ENCODE data around the gene MAPRE2.
"Not testable (repeated sequence)": the region's sequence is repeated elsewhere in the genome, so short reads cannot be mapped to it uniquely, and the experiment has no call there.

Gene MAPRE2

DNA sequence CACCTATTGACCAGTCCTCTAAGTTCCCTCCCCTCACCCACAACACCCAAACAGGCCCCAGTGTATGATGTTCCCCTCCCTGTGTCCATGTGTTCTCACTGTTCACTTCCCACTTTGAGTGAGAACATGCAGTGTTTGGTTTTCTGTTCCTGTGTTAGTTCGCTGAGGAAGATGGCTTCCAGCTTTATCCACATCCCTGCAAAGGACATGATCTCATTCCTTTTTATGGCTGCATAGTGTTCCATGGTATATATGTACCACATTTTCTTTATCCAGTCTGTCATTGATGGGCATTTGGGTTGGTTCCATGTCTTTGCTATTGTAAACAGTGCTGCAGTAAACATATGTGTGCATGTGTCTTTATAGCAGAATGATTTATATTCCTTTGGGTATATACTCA is 66.9 kb downstream of the MAPRE2 start:
- not testable (repeated sequence) for H3K4me3 Mint-ChIP-seq, H3K9me3 Mint-ChIP-seq, H3K27me3 Mint-ChIP-seq
- Mint-ChIP-seq H3K36me3 (ENCODE audit: low read depth) (peaks cover 49% of the 10 kb centered on the region), H3K27ac (peak overlapping the region; percentile 68), H3K4me1 (ENCODE audit: low read depth) (peaks cover 51% of the 10 kb centered on the region)

DNA sequence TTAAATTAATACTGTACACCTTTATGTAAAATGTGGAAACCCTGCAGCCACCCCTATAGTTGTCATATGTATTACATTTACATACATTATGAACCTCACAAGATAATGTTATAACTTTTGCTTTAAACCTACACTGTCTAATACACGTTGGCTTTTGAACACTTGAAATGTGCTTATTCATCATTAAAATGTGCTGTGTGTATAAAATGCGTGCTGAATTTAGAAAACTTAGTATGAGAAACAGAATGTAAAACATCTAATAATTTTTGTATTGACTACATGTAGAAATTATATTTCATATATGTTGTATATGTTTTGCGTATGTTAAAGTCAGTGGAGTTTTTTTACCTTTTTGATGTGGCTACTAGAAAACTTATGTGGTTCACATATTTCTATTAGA is 68.8 kb downstream of the MAPRE2 start:
- H3K27me3 Mint-ChIP-seq = no peaks in the 10 kb centered on the region
- peaks cover 51% of the 10 kb centered on the region for H3K36me3 Mint-ChIP-seq (ENCODE audit: low read depth)
- peaks cover 59% of the 10 kb centered on the region for H3K4me1 Mint-ChIP-seq (ENCODE audit: low read depth)
- H3K9me3 Mint-ChIP-seq = no peaks in the 10 kb centered on the region
- H3K4me3 Mint-ChIP-seq = no peak overlapping the region
- H3K27ac Mint-ChIP-seq = no peak overlapping the region

DNA sequence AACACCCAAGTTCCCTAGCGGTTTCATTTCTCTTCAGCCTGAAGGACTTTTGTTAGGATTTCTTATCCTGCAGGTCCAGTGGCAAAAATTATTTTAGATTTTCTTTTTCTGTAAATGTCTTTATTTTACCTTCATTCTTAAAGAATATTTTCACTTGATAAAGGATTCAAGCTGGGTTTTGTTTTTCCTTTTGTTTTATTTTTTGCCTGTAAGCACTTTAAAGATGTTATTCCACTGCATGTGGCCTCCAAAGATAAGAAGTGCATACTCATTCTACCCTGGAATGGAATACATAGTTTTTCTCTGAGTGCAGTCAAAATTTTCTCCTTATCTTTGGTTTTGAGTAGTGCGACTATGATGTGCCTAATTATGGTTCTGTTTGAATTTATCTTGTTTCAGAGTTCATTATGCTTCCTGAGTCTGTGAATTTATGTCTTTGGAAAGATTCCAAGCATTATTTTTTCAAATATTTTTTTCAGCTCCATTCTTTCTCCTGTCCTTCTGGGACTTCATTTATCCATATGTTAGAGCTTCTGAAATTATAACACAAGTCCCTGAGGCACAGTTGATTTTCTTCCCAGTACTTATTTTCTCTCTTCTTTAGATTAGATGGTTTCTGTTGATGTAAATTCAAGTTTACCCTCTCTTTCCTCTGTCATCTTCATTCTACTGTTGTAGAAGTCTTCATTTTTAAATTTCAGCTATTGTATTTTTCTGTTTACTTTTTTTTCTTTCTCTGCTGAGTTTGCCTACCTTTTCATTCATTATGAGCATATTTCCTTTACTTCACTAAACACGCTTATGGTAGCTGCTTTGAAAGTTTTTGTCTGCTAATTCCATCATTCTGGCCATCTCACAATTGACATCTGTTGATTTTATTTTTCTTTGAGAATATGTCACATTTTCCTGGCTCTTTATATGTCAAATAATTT is 69.6 kb downstream of the MAPRE2 start:
- Mint-ChIP-seq H3K4me1 (ENCODE audit: low read depth) (peaks cover 59% of the 10 kb centered on the region), H3K4me3 (no peak overlapping the region), H3K36me3 (ENCODE audit: low read depth) (peaks cover 55% of the 10 kb centered on the region), H3K27ac (no peak overlapping the region), H3K9me3 (no peaks in the 10 kb centered on the region), H3K27me3 (no peaks in the 10 kb centered on the region)

DNA sequence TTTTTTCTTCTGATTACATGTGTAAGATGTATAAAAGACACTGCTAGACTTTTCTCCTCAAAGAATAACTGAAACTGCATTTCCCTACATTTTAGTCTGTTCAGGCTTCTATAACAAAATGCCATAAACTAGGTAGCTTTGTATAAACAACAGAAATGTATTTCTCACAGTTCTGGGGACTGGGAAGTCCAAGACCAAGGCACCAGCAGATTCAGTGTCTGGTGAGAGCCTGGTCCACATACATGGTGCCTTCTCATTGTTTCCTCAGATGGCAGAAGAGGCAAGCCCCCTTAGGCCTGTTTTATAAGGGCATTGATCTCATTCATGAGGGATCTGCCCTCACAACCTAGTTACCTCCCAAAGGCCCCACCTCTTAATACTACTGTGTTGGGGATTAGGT is 71.5 kb downstream of the MAPRE2 start:
- H3K27me3 Mint-ChIP-seq = no peaks in the 10 kb centered on the region
- no peaks in the 10 kb centered on the region for H3K9me3 Mint-ChIP-seq
- H3K36me3 Mint-ChIP-seq (ENCODE audit: low read depth) = peaks cover 58% of the 10 kb centered on the region
- peaks cover 72% of the 10 kb centered on the region for H3K4me1 Mint-ChIP-seq (ENCODE audit: low read depth)
- no peak overlapping the region for H3K27ac Mint-ChIP-seq
- H3K4me3 Mint-ChIP-seq = no peak overlapping the region

DNA sequence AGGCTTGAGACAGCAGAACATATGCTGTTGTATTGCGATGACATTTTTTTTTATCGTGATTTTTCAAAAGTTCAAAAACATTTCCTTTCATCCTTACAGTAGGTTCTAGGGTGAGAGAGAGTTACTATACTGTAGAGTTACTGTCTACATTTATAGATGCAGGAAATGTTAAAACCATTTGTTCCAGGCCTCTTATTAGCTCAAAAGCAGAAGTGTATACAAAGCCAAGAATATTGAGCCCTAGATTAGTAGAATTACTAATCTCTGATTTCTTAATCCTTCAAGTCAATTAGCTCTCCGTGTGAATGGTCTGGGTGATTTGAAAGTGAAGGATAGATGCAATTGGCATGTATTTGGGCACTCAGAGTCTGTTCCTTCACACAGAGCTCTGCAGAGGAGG is 73.1 kb downstream of the MAPRE2 start:
- Mint-ChIP-seq H3K27me3 (no peaks in the 10 kb centered on the region), H3K4me1 (ENCODE audit: low read depth) (peaks cover 72% of the 10 kb centered on the region), H3K4me3 (no peak overlapping the region), H3K36me3 (ENCODE audit: low read depth) (peaks cover 42% of the 10 kb centered on the region), H3K27ac (peak overlapping the region; percentile 24), H3K9me3 (no peaks in the 10 kb centered on the region)

DNA sequence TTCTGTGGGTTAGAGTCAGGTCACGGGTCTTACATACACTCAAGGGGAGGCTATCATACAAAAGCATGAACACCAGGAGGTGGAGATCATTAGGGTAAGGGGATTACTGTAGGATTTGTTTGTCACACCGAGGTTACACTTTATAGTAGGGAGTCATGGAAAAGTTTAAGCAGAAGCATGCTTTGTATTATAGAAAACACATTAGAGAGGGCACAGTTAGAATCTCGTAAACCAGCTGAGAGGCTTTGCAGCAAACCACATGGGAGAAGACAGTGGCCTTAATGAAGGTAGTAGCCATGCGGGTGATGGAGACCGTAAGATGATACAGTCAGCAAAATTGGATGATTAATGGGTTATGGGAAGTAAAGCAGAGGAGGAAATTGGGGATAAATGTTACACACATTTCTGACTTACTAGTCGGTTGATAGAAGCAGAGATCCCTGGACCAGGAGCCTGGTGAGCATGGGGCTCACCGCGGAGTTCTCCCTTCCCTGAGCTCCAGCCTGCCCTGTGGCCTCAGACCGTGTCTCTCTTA is 75.6 kb downstream of the MAPRE2 start:
- Mint-ChIP-seq H3K27ac (peak overlapping the region; percentile 74), H3K27me3 (no peaks in the 10 kb centered on the region), H3K9me3 (no peaks in the 10 kb centered on the region), H3K4me1 (ENCODE audit: low read depth) (peaks cover 69% of the 10 kb centered on the region), H3K4me3 (no peak overlapping the region), H3K36me3 (ENCODE audit: low read depth) (peaks cover 34% of the 10 kb centered on the region)

DNA sequence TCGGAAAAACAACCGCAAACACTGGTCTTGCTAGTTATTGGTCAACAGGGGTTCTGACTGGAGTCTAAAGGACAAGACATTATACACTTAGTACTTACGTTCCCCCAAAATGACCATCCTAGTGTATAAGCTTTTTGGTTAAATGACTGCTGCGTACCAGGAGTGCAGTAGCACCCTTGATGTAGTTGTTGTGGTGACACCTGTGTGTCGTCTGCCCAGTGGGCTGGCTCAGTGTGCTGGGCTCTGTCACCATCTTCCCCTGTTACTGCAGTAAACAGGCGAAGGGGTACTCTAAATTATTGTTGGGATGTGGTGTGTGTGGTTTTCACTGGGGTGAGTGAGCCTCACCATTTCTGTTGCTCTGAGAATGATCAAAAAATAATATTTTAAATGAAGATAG is 76.2 kb downstream of the MAPRE2 start:
- H3K9me3 Mint-ChIP-seq = no peaks in the 10 kb centered on the region
- H3K27ac Mint-ChIP-seq = peak overlapping the region; percentile 51
- H3K27me3 Mint-ChIP-seq = no peaks in the 10 kb centered on the region
- peaks cover 72% of the 10 kb centered on the region for H3K4me1 Mint-ChIP-seq (ENCODE audit: low read depth)
- no peak overlapping the region for H3K4me3 Mint-ChIP-seq
- peaks cover 32% of the 10 kb centered on the region for H3K36me3 Mint-ChIP-seq (ENCODE audit: low read depth)

DNA sequence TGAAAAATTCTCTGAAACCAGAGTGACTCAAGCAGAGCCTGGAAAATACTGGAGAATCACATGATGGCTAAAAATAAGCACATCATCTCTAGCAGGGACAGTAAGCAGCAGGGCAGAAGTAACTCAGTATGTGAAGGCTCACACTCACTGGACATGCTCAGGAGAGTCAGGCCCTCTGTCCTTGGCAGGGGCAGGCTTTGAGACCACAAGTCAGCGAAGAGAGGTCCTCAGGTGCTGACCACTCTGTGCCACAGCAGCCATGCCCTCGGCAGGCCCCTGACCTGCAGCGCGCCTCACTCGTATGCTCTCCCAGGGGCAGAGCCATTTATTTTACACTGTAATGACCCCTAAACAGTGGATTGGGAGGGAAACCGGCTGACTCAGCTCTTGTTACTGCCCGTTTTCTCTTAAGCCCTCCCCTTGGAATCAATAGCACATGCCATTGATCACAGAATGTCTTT is 76.8 kb downstream of the MAPRE2 start:
- Mint-ChIP-seq H3K27me3 (no peaks in the 10 kb centered on the region), H3K9me3 (no peaks in the 10 kb centered on the region), H3K4me3 (no peak overlapping the region), H3K27ac (no peak overlapping the region), H3K36me3 (ENCODE audit: low read depth) (peaks cover 30% of the 10 kb centered on the region), H3K4me1 (ENCODE audit: low read depth) (peaks cover 74% of the 10 kb centered on the region)

DNA sequence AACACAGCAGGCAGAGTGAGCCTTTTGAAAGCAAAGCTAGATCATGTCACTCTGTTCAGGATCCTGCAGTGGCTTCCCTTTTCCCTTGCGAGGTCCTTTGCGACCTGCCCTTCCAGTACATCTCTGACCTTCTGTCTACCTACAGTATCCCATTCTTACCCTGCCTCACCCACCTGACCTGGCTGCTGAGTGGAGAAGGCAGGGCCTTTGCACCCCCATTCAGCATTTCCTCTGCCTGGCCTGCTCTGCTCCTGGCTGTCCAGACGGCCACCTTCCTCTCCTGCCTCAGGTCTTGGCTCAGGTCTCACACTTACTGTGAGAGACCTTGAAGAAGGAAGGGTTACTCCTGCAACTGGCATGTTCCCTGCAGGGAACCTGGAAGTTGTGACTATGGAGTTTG is 77.4 kb downstream of the MAPRE2 start:
- H3K27me3 Mint-ChIP-seq = no peaks in the 10 kb centered on the region
- peaks cover 33% of the 10 kb centered on the region for H3K36me3 Mint-ChIP-seq (ENCODE audit: low read depth)
- no peak overlapping the region for H3K4me3 Mint-ChIP-seq
- no peak overlapping the region for H3K27ac Mint-ChIP-seq
- H3K4me1 Mint-ChIP-seq (ENCODE audit: low read depth) = peaks cover 76% of the 10 kb centered on the region
- H3K9me3 Mint-ChIP-seq = no peaks in the 10 kb centered on the region

DNA sequence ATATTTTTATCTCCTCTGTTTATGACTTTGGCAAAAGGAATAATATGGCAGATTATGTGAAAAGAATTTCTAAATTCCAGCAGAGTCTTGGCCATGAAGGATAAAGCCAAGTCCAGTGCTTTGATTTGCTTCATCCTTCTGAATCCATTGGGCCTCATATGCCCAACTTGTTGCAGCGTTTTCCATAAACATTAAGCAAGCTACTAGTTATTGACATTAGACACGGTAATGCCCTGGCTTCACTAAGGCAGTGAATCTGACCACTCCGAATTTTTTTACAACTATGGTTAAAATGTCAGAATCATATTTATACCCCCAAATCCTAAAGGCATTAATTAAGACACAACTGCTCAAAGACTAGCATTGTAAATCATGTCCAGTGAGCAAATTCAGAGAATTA is 79.8 kb downstream of the MAPRE2 start:
- Mint-ChIP-seq H3K9me3 (no peaks in the 10 kb centered on the region), H3K4me1 (ENCODE audit: low read depth) (peaks cover 79% of the 10 kb centered on the region), H3K27ac (no peak overlapping the region), H3K36me3 (ENCODE audit: low read depth) (peaks cover 31% of the 10 kb centered on the region), H3K4me3 (no peak overlapping the region), H3K27me3 (no peaks in the 10 kb centered on the region)

DNA sequence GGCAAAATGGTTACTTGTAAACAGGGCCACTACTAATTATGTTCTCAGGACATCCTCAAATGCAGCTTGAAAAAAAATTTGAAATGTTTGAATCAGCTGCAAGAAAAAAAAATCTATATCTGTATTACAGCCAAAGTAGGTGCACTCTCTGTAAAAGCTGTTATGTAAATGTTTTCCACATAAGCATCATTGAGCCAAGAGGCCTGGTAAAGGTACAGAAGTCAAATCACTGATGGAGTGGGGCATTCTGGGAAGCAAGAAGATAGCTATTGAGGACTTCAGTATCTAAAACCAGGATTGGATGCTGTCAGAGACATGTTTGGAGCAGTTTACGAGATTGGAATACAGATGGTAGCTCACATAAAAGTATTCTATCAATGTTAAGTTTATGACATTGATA is 80.3 kb downstream of the MAPRE2 start:
- H3K27ac Mint-ChIP-seq = no peak overlapping the region
- peaks cover 74% of the 10 kb centered on the region for H3K4me1 Mint-ChIP-seq (ENCODE audit: low read depth)

DNA sequence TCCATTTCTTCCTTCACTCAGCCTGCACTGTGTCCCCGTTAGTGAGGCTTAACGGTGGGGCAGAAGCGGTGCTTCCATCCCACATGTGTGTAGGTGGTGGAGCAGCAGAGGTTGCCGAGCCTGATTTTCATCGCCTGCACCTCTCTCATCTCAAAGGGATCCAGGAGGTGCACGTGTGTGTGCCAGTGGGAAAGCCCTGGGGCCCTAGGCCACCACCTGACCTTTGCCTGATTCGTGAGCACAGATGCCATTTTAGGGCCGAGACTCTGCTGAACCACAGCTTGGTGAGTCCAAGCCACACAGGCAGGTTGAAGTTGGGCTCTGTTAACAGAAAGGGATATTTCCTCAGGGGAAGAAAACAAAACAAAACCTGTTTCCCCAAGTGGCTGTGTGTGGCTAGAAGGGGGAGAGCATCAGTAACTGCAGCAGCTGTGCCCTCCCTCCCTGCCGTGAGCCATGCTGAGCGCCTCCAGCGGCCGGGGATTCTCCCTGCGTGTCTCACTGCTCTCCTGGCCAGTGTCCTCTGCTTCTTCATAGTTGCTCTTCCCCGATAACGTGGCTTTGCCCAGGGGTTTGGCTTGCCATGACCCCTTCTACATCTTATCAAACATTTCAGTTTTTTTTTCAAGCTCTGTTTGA is 81.5 kb downstream of the MAPRE2 start:
- H3K9me3 Mint-ChIP-seq = no peaks in the 10 kb centered on the region
- peak overlapping the region; percentile 81 for H3K27ac Mint-ChIP-seq
- H3K4me3 Mint-ChIP-seq = peak overlapping the region; percentile 46
- H3K4me1 Mint-ChIP-seq (ENCODE audit: low read depth) = peaks cover 62% of the 10 kb centered on the region
- H3K27me3 Mint-ChIP-seq = no peaks in the 10 kb centered on the region
- H3K36me3 Mint-ChIP-seq (ENCODE audit: low read depth) = peaks cover 31% of the 10 kb centered on the region

More for the DNA sequence above, 80.3 kb downstream of the MAPRE2 start:
- peaks cover 26% of the 10 kb centered on the region for H3K36me3 Mint-ChIP-seq (ENCODE audit: low read depth)
- no peak overlapping the region for H3K4me3 Mint-ChIP-seq
- no peaks in the 10 kb centered on the region for H3K27me3 Mint-ChIP-seq
- no peaks in the 10 kb centered on the region for H3K9me3 Mint-ChIP-seq

DNA sequence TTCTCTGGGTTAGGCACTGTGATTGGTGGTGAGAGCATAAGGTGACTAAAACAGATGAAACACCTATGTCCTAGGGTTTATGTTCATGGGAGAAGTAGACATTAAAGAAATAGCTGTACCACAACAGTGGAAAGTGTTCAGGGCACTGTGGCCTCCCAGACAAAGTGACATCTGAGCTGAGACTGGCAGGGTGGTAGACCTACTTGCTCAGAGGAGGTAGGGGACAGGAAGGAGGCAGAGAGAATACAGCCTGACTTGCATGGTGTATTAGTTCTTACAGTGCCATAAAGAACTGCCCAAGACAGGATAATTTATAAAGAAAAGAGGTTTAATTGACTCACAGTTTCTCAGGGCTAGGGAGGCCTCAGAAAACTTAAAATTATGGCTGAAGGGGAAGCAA is 82.6 kb downstream of the MAPRE2 start:
- Mint-ChIP-seq H3K27me3 (no peaks in the 10 kb centered on the region), H3K27ac (peak overlapping the region; percentile 55), H3K4me1 (ENCODE audit: low read depth) (peaks cover 53% of the 10 kb centered on the region), H3K36me3 (ENCODE audit: low read depth) (peaks cover 35% of the 10 kb centered on the region), H3K9me3 (no peaks in the 10 kb centered on the region), H3K4me3 (no peak overlapping the region)

DNA sequence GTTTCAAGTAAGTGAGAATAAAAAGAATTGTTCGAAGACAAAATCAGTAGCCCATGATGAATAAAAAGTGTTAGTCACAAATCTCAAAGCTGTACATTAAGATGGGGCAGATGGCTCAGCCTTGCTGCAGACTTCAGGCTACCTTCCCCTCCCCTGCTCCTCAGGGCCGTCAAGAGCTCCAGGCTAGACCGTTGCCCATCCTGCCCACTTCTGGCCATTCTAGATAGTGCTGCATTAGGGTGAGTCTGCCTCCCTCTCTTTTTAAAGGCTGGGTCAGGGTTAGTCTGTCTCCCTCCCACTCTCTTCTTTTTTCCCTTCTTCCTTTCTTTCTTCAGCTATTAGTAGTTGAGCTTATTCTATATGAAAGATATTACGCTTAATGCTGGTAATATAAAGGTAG is 86.0 kb downstream of the MAPRE2 start:
- no peak overlapping the region for H3K4me3 Mint-ChIP-seq
- H3K27ac Mint-ChIP-seq = no peak overlapping the region
- peaks cover 55% of the 10 kb centered on the region for H3K36me3 Mint-ChIP-seq (ENCODE audit: low read depth)
- no peaks in the 10 kb centered on the region for H3K27me3 Mint-ChIP-seq
- peaks cover 23% of the 10 kb centered on the region for H3K4me1 Mint-ChIP-seq (ENCODE audit: low read depth)
- H3K9me3 Mint-ChIP-seq = no peaks in the 10 kb centered on the region

DNA sequence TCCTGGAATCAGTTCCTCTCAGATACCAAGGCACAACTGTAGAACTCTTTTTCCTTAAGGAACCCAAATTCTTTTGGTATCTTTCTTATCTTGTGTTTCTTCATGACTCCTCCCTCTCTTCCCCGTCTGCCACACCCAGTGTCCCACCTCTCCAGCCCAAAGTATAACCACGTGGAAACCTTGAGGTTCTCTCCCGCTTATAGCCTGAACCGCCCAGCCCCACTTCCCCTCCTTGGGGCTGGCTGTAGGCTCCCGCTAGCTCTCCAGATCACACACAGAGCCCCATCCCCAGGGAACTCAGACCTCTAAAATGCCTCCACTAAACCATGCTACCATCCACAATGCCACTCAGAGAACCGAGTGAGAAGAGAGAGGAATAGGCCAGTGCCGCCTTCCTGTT is 87.5 kb downstream of the MAPRE2 start:
- no peaks in the 10 kb centered on the region for H3K9me3 Mint-ChIP-seq
- H3K36me3 Mint-ChIP-seq (ENCODE audit: low read depth) = peaks cover 50% of the 10 kb centered on the region
- no peaks in the 10 kb centered on the region for H3K27me3 Mint-ChIP-seq
- H3K4me1 Mint-ChIP-seq (ENCODE audit: low read depth) = peaks cover 10% of the 10 kb centered on the region
- H3K4me3 Mint-ChIP-seq = no peak overlapping the region
- H3K27ac Mint-ChIP-seq = no peak overlapping the region

Measured in stimulated activated naive CD8-positive, alpha-beta T cell treated with anti-CD3 and anti-CD28 coated beads, Interleukin-15, Interleukin-2, amounts not matched to agents 100 ng/mL and 50 ng/mL, for 24 hours (primary cell).